K562 (cell line): ENCODE measurements around the gene RGS13. TPM values are rescaled to one million over a fixed set of nuclear protein-coding genes. Genes with fewer than 3 reads are reported as not detected.

ENCODE experiments used
- ATAC-seq: fragments of 200-7000 bp; cut with Tn5 transposase; 3 replicates; pipeline ENCODE4 v1.9.1; 2020; ENCODE audit warnings: moderate library complexity
- BruUV-seq: library from RNA; stranded (reverse); fragments of 400-500 nt; replicated peaks from 2 replicates; lab custom pipeline; 2021; lab: Mats Ljungman, UMichigan
- CTCF ChIA-PET: fragments of 300-600 bp; formaldehyde crosslinking; extraction: SDS; loops from one replicate; lab custom pipeline; 2021; ENCODE audit warnings: low intra/inter-chr PET ratio; lab: Yijun Ruan, JAX
- POLR2A ChIA-PET: fragments of 300-600, 350-650 bp; sonication (Branson Sonifier 250); formaldehyde crosslinking; extraction: SDS; loops from one replicate; lab custom pipeline; 2021; ENCODE audit warnings: antibody characterized with exemption, inconsistent platforms; lab: Yijun Ruan, JAX
- DNase-seq, 4 experiments: peaks; one replicate each; pipeline versions ENCODE4 v3.0.0 to v3.0.0-alpha.2; 2011 to 2018; ENCODE audit warnings: low spot score in 3 of 4, mixed read lengths in 3 of 4; ENCODE audit errors: extremely low read depth in 1 of 4
- FAIRE-seq: peaks from 2 replicates; lab custom pipeline; 2011; peaks lifted over from hg19 to GRCh38; lab: Jason Lieb, UNC
- H2AFZ ChIP-seq: 2 replicates; pipeline ENCODE4 v1.6.0; 2011; ENCODE audit warnings: low read depth, low read length, control low read depth, inconsistent platforms
- H3K27ac ChIP-seq: fragments of 200-600 bp; 3 replicates; pipeline ENCODE4 v1.8.0; 2011; ENCODE audit warnings: low read depth, mild to moderate bottlenecking, control low read depth, inconsistent platforms, low read length, moderate library complexity, mixed read lengths; ENCODE audit errors: extremely low read depth
- H3K27me3 ChIP-seq, 2 experiments: fragments of 300-600 bp in 1 of 2; 2 replicates in 1 of 2; 3 replicates in 1 of 2; pipeline versions ENCODE4 v1.6.0 to v1.8.0; 2011; ENCODE audit warnings: inconsistent platforms in 2 of 2, low read length in 2 of 2, mild to moderate bottlenecking in 1 of 2, mixed read lengths in 1 of 2, moderate library complexity in 1 of 2; ENCODE audit not compliant: control insufficient read depth in 2 of 2, insufficient read depth in 2 of 2
- H3K36me3 ChIP-seq: fragments of 300-600 bp; 3 replicates; pipeline ENCODE4 v1.8.0; 2011; ENCODE audit warnings: mild to moderate bottlenecking, low read length, inconsistent platforms; ENCODE audit not compliant: control insufficient read depth, insufficient read depth
- H3K4me1 ChIP-seq, 2 experiments: fragments of 200-600 bp in 1 of 2; replicated peaks in 1 of 2; 2 replicates in 1 of 2; 3 replicates in 1 of 2; pipeline versions ENCODE4 v1.5.1 to v1.8.0; 2011; ENCODE audit warnings: inconsistent platforms in 2 of 2, low read length in 2 of 2, mild to moderate bottlenecking in 1 of 2, mixed read lengths in 1 of 2, moderate library complexity in 1 of 2; ENCODE audit not compliant: control insufficient read depth in 2 of 2, insufficient read depth in 2 of 2
- H3K4me2 ChIP-seq: 2 replicates; pipeline ENCODE4 v1.6.1; 2011; ENCODE audit warnings: low read length, control low read depth, inconsistent platforms, mixed read lengths; ENCODE audit not compliant: insufficient read depth
- H3K4me3 ChIP-seq: fragments of 200-600 bp; sonication (generic), shearing (Covaris generic); 2 replicates; pipeline ENCODE4 v1.5.1; 2016; ENCODE audit warnings: control low read depth, inconsistent platforms
- H3K79me2 ChIP-seq: fragments of 200-600 bp; 3 replicates; pipeline ENCODE4 v1.8.0; 2011; ENCODE audit warnings: low read length, inconsistent platforms; ENCODE audit not compliant: control insufficient read depth, insufficient read depth
- H3K9ac ChIP-seq, 2 experiments: 2 replicates each; pipeline versions ENCODE4 v1.6.0 to v1.6.1; 2011; ENCODE audit warnings: low read depth in 2 of 2, low read length in 2 of 2, control low read depth in 1 of 2, inconsistent platforms in 1 of 2, mild to moderate bottlenecking in 1 of 2, mixed read lengths in 1 of 2; ENCODE audit not compliant: insufficient read depth in 1 of 2
- H3K9me1 ChIP-seq: one replicate; pipeline ENCODE4 v1.6.0; 2011; ENCODE audit warnings: inconsistent platforms, mild to moderate bottlenecking, low read length, moderate library complexity; ENCODE audit not compliant: control insufficient read depth, insufficient read depth
- H3K9me3 ChIP-seq: replicated peaks from 2 replicates; pipeline ENCODE4 v1.5.1; 2011; ENCODE audit warnings: low read depth, low read length, inconsistent platforms; ENCODE audit not compliant: control insufficient read depth, insufficient read depth
- H4K20me1 ChIP-seq: replicated peaks from 2 replicates; pipeline ENCODE4 v1.6.1; 2011; ENCODE audit warnings: low read length, inconsistent platforms, mixed read lengths; ENCODE audit not compliant: control insufficient read depth, insufficient read depth
- CEBPB ChIP-seq: fragments of 450-650 bp; IDR thresholded peaks from 2 replicates; pipeline ENCODE4 v1.6.1; 2016; ENCODE audit warnings: missing genetic modification characterization, missing compliant biosample characterization
- GABPA ChIP-seq: fragments of 200-800 bp; sonication (Bioruptor generic); conservative IDR thresholded peaks from 2 replicates; pipeline ENCODE4 v1.6.1; 2016; ENCODE audit warnings: low read depth, missing genetic modification characterization, missing compliant biosample characterization
- MAFG ChIP-seq: fragments of 450-650 bp; conservative IDR thresholded peaks from 2 replicates; pipeline ENCODE4 v1.6.1; 2016; ENCODE audit warnings: missing genetic modification characterization, missing compliant biosample characterization
- SAFB2 ChIP-seq: fragments of 200-400 bp; formaldehyde crosslinking; IDR thresholded peaks from 2 replicates; pipeline ENCODE4 v1.6.1; 2018; ENCODE audit warnings: borderline replicate concordance, low read length, low read depth, moderate library complexity; ENCODE audit not compliant: severe bottlenecking
- XRCC5 ChIP-seq: fragments of 200-400 bp; formaldehyde crosslinking; IDR thresholded peaks from 2 replicates; pipeline ENCODE4 v1.6.1; 2017; ENCODE audit warnings: low read depth, mild to moderate bottlenecking, low read length
- ZNF436 ChIP-seq: fragments of 250-450, 450-650 bp; sonication (Bioruptor Pico); formaldehyde crosslinking; IDR thresholded peaks from 2 replicates; pipeline ENCODE4 v1.7.0; 2020; ENCODE audit warnings: mild to moderate bottlenecking
- ZNF512 ChIP-seq: IDR thresholded peaks from 2 replicates; pipeline ENCODE4 v1.6.1; 2016; ENCODE audit warnings: missing genetic modification characterization, missing compliant biosample characterization
- WGBS: fragments of 100-300 bp; shearing (Covaris generic); methylation state at CpG from one replicate; pipeline ENCODE4 v1.1.6; 2016; ENCODE audit warnings: low coverage, mixed read lengths; ENCODE audit not compliant: insufficient coverage; ENCODE audit errors: missing lambda C conversion rate; 5-methylcytosine and 5-hydroxymethylcytosine counted together
- in situ Hi-C: fragments of 300-500 bp; cut with MboI; formaldehyde crosslinking; loops from 4 replicates; pipeline ENCODE4 v1.15.0; 2018; ENCODE audit warnings: inconsistent platforms, mixed read lengths
- intact Hi-C: fragments of 100-400 bp; cut with micrococcal nuclease; formaldehyde crosslinking; loops from 2 replicates; pipeline ENCODE4 v1.14.2; 2022
- polyA plus RNA-seq, 8 experiments: library from polyadenylated mRNA; depleted of rRNA in 4 of 8; stranded (reverse) in 5 of 8; unstranded in 3 of 8; fragments of >200 nt; fragmentation: Nextera tagmentation in 2 of 8; fragmentation: Illumina TruSeq in 1 of 8; extraction: Ambion mirVana in 2 of 8; extraction: Trizol in 1 of 8; gene quantifications; 2 replicates each; pipeline versions ENCODE4 v1.2.1 to v1.2.3, GENCODE V29; 2011 to 2014; ENCODE audit warnings: inconsistent platforms in 1 of 8, missing spikeins in 1 of 8
- total RNA-seq, 7 experiments: library from RNA; depleted of rRNA in 6 of 7; stranded (reverse); fragments of >200 nt in 6 of 7; fragmentation: Illumina TruSeq in 2 of 7; extraction: Trizol in 2 of 7; gene quantifications; 2 replicates each; pipeline versions ENCODE4 v1.2.1 to v1.2.3, GENCODE V29; 2011 to 2021; ENCODE audit warnings: low replicate concordance in 1 of 7
- TF ChIP-seq, protein P1 (sequence below): fragments of 450-650 bp; formaldehyde crosslinking; IDR thresholded peaks from 2 replicates; pipeline ENCODE4 v1.4.0; 2020; ENCODE audit warnings: mild to moderate bottlenecking, moderate library complexity

RGS13 gene
- total and polyA plus RNA-seq, 9 of the 15 experiments (the other 6 are each of a cell fraction or from before 2014, with no cell fraction given) = not detected

- no peaks in the 10 kb centered on the region for H3K79me2 ChIP-seq
- POLR2A ChIA-PET = interaction anchor here (1.3 kb wide), 1 partner anchor 9 kb away, joined by 3 read pairs; no protein-coding TSS in a partner anchor
- no peaks in the 10 kb centered on the region for H3K4me1 ChIP-seq
- intact Hi-C loops = no loop called here
- H3K9me3 ChIP-seq = no peaks in the 10 kb centered on the region
- TF ChIP-seq CEBPB (peak; percentile 49), MAFG (tag) (0 out of 2 replicates have a peak, but pooled peaks have one; percentile 10)
- TF ChIP-seq, protein P1, sequence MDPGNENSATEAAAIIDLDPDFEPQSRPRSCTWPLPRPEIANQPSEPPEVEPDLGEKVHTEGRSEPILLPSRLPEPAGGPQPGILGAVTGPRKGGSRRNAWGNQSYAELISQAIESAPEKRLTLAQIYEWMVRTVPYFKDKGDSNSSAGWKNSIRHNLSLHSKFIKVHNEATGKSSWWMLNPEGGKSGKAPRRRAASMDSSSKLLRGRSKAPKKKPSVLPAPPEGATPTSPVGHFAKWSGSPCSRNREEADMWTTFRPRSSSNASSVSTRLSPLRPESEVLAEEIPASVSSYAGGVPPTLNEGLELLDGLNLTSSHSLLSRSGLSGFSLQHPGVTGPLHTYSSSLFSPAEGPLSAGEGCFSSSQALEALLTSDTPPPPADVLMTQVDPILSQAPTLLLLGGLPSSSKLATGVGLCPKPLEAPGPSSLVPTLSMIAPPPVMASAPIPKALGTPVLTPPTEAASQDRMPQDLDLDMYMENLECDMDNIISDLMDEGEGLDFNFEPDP (CRISPR knock-in tag) = no peak
- ATAC-seq (no peak), FAIRE-seq (no peak), DNase-seq (no peak)
- no TSS peak for BruUV-seq
- H3K27ac ChIP-seq = no peak overlapping the region
- H4K20me1 ChIP-seq = no peaks in the 10 kb centered on the region
- H3K4me3 ChIP-seq = no peak overlapping the region
- H2AFZ ChIP-seq = no peak overlapping the region
- CTCF ChIA-PET = no interaction called here
- H3K27me3 ChIP-seq = no peaks in the 10 kb centered on the region
- no peak overlapping the region for H3K4me2 ChIP-seq
- no peaks in the 10 kb centered on the region for H3K36me3 ChIP-seq
- WGBS = 8% methylated on average over 11 of the region's 11 CpGs
- in situ Hi-C loops = no loop called here
- no peak overlapping the region for H3K9ac ChIP-seq
- no peaks in the 10 kb centered on the region for H3K9me1 ChIP-seq
Observed at GRCh38 chr1:192698731-192699130, 62.8 kb downstream of the RGS13 start.

DNA sequence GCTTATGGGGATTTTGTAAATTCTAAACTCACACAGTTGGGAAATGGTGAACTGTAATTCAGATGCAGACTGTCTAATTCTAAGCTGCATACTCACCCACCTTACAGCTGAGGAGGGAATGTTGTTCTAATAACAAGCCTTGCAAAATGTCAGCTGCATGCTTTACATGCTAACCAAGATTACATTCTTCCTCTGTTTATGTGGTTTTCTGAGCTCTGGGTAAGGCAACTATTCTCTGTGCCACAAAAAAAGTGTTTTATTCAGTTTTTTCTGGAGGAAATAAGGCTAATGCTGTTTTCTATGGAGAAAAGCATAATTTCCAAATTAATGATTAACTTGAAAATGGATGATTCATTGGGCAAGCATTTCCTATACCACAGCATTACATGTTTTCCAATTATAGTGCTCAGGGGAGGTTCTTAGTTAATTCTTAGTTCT lies 64.9 kb downstream of the RGS13 start:
- H3K4me2 ChIP-seq = no peak overlapping the region
- no peaks in the 10 kb centered on the region for H3K4me1 ChIP-seq
- no peaks in the 10 kb centered on the region for H3K36me3 ChIP-seq
- POLR2A ChIA-PET = no interaction called here
- no peaks in the 10 kb centered on the region for H3K79me2 ChIP-seq
- TF ChIP-seq ZNF512 (tag) (no peak), XRCC5 (no peak), GABPA (no peak), SAFB2 (no peak), ZNF436 (CRISPR knock-in tag) (no peak)
- BruUV-seq = no TSS peak
- CTCF ChIA-PET = no interaction called here
- no peaks in the 10 kb centered on the region for H3K27me3 ChIP-seq
- H3K9ac ChIP-seq = no peak overlapping the region
- H3K9me1 ChIP-seq = no peaks in the 10 kb centered on the region
- no peaks in the 10 kb centered on the region for H4K20me1 ChIP-seq
- H2AFZ ChIP-seq = no peak overlapping the region
- no peak for ATAC-seq
- no peak overlapping the region for H3K4me3 ChIP-seq
- no peak overlapping the region for H3K27ac ChIP-seq
- in situ Hi-C loops = no loop called here
- intact Hi-C loops = no loop called here
- DNase-seq = no peak
- FAIRE-seq = no peak
- H3K9me3 ChIP-seq = no peaks in the 10 kb centered on the region
